IPS-NIHi7 (cell line): ENCODE measurements around the gene SART1.

Source experiments
- DNase-seq: peaks from one replicate; pipeline ENCODE4 v3.0.0; 2012; ENCODE audit warnings: mixed read lengths; ENCODE audit errors: extremely low spot score

SART1 gene, protein sequence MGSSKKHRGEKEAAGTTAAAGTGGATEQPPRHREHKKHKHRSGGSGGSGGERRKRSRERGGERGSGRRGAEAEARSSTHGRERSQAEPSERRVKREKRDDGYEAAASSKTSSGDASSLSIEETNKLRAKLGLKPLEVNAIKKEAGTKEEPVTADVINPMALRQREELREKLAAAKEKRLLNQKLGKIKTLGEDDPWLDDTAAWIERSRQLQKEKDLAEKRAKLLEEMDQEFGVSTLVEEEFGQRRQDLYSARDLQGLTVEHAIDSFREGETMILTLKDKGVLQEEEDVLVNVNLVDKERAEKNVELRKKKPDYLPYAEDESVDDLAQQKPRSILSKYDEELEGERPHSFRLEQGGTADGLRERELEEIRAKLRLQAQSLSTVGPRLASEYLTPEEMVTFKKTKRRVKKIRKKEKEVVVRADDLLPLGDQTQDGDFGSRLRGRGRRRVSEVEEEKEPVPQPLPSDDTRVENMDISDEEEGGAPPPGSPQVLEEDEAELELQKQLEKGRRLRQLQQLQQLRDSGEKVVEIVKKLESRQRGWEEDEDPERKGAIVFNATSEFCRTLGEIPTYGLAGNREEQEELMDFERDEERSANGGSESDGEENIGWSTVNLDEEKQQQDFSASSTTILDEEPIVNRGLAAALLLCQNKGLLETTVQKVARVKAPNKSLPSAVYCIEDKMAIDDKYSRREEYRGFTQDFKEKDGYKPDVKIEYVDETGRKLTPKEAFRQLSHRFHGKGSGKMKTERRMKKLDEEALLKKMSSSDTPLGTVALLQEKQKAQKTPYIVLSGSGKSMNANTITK

DNA sequence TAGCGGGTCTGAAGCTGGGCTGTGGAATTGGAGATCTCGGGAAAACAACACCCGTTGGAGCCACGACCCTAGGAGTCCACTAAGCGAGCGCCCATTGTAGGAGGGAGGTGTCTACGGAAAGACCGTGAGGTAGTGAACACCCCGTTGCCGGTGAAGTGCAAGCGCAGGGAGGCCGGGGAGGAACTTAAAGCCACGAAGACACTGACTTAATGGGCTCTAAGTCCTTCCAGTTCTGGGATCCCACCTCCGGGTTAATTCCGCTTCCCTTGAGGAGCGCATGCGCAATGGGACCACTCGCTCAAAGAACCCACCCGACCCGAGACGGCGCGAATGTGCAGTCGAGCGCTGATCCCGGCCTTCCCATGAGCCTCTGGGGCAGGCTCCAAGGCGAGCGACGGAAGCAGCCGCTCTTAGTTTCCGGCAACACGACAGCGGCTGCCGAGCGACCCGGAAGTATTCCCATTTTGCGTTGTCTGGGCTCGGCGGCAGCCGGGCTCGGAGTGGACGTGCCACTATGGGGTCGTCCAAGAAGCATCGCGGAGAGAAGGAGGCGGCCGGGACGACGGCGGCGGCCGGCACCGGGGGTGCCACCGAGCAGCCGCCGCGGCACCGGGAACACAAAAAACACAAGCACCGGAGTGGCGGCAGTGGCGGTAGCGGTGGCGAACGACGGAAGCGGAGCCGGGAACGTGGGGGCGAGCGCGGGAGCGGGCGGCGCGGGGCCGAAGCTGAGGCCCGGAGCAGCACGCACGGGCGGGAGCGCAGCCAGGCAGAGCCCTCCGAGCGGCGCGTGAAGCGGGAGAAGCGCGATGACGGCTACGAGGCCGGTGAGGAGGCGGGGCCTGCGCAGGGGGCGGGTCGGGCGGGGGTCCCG, at the start of gene SART1:
TSS of gene SART1 (plus strand) at position 468 of the 874 bp plus-strand sequence. CDS start at position 515, 47 bp downstream.
- peak; percentile 100 for DNase-seq

DNA sequence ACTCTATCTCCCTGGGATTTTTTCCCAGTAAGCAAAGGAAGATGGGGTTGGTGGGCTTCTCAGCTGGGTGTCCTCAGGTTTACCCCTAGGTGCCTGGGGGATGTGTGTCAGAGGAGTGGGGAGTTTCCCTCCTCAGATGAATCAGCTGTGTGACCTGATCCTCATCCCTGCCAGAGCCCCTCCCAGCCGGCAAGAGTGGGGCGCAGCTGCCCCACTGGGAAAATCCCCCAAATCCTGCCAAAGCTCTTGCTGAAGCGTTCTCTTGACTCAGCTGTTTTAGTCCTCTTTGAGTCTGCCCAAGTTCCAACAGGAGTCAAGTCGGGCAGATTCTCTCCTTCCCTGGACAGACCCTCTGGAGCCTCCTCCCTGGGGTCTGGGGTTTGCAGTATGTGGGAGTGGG, 48.7 kb upstream of the SART1 start:
- DNase-seq = peak; percentile 5

DNA sequence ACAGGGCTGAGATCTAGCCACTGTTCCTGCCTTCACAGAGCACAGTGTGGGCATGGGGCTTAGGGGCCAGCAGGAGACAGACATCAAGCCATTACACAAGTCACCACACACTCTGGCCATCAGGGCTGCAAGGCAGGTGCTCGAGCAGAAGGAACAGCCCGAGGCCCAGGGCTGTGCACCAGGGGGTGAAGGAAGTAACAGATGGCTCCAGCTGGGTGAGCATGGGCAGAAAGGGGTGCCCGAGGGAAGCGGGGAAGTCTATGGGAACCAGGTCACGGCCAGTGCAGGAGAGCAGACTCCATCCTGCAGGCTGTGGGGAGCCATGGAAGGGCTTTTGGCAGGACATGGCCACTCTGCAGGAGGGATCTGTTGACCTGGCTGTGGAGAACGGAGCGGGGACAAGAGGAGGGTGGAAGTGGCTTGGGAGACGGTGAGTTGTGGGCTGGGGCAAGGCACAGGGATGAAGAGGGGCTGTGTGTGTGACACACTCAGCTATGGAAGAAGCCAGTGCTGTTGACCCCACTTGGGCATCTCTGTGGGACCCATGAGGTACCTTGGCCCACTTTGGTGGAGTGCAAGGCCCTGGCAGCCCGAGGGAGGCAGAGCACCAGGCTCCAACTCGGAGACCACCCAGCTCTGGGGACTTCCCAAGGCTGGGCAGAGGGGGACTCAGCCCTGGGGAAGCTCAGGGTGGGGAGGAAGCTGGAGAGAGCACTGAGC, 46.3 kb upstream of the SART1 start:
- DNase-seq = no peak

DNA sequence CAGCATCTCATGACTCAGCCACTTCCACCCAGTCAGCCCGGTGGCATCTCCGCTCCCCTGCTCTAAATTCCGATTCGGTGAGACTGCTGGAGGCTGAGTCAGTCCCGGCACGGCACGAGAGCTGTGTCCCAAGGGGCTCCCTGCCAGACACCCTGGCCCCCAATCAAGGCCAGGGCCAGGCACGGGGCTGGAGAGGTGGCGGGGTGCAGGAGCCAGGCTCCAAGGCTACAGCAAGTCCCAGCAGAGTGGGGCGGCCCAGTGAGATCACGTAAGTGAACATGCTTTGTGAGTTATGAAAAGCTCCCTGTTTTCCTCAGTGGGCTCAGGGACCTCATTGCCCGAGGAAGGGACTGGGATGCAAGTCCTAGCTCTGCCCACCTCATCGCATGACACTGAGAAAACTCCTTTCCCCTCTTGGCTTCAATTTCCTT, 45.7 kb upstream of the SART1 start:
- peak; percentile 68 for DNase-seq

DNA sequence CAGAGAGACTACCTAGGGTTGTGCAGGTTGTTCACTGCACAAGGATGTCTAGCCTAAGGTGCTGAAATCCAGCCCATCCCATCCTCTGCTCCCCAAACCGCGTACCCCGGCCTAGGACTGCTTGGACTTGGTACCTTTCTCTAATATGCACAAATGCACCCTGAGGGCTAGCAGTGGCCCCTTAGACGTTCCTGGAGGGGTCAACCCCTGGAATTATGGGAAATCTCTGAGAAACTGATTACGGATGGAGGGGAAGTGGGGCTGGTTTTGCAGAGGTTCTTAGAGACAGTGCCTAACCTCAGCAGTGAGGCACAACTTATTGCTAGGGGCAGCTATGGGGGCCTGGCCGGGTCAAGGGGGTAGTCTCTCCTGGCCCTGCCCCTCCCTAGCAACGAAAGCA, 45.1 kb upstream of the SART1 start:
- no peak for DNase-seq

DNA sequence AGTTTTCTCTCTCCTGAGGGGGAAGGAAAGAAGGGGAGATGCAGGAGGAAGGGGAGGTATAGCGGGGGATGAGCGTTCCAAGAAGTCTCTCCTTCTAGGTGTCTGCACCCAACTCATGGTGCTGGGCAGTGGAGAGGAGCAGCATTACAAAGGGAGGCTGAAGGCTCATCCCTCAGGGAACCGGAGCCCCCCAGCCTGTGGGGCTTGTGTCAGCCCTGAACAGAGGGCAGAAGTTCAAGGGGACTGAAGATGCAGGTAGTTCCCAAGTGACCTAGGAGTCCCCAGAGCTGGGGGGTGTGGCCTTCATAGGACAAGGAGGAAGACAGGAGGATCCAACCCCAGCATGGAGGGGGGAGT, 44.5 kb upstream of the SART1 start:
- DNase-seq = no peak

DNA sequence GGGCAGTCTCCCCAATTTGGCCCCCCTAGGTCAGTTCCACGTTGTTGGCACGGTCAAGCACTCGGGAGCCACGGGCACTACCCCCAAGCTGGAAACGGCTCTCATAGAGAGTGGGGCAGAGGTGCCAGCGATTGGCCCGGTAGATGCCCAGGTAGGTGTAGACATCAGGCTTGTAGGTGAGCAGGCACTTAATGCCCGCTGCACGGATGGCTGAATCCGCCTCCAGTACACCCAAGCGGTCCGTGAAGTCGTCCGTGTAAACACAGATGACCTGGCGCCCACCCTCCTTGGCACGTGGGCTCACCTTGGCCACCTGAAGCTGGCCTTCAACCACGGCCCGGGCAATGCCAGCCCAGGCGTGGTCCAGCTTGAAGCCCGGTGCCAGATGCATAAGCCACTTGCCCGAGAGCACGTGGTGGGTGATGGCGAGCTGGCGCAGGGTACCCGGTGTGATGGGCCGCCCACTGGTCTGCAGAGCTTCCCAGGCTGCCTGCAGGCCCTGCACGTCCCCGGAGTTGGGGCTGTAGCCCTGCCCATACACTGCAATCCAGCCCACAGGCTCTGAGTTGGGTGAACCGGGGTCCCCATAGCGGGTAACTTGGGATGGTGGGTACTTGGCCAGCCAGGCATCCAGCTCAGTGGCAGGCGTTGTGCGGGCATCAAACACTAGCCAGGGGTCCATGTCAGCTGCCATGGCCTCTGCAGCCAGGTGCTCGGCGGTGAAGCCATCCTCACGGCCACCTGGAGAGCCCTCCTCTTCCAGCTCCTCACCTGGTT, 43.9 kb upstream of the SART1 start:
- peak; percentile 2 for DNase-seq

DNA sequence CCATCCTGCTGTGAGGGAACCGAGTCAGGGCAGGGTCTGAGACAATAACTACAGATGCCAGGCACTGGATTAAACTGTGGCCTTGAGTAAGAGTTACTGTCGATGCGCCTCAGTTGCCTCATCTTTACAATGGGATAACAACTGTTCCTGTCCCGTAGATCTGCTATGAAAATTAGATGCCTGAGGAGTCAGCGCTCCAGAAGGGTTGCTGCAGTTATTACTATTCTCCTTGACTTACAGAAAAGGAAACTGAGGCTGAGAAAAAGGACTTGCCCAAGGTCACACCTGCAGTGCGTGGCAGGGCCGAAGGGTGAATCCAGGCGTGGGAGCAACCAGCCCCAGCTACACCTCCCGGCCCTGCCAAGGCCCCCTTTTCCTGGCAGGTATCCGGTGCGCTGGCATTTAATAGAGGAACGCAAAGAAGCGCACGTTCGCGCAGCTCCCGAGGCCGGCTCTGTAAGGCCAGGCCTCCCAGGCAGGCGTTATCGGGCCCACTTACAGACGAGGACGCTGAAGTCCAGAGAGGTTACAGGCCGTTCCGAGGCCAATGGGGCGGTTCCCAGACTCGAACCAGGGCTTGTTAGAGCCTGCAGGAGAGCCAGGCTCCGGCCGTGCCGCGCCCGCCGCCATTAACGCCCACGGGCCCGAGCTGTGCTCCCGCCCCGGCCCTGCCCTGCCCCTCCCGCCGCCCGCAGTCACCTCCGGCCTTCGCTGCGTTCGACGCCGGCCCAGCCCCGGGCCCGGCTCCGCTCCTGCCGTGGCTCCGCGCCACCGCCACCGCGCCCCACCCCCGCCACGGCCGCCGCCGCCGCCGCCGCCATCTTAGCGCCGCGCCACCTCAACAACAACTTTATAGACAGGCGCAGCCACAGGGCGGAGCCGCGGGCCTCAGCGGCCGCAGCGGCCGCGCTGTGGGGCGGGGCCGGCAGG, 43.1 kb upstream of the SART1 start, which contains the start of gene C11orf68:
TSS of gene C11orf68 (minus strand) at position 852 of the 930 bp plus-strand sequence. CDS start at position 821, 31 bp downstream.
- no peak for DNase-seq

DNA sequence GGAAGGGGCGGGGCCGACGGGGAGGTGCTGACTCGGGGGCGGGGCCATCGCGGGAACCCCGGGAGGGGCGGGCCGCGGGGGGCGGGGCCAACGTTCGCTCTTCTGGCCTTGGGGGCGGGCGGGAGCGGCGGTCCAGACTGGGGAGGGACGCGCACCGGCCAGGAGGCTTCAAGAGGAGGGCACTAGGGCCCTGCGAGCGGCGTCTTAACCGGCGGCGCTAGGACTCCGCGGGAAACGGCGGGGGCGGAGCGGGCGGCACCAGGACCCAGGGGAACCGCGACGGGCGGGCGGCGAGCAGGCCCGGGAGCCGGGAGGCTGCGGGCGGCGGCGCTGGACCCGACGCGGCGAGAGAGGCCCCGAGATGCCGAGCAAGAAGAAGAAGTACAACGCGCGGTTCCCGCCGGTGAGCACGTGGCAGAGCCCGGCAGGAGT, 42.4 kb upstream of the SART1 start, which contains the start of gene DRAP1:
TSS of gene DRAP1 (plus strand) at position 286 of the 432 bp plus-strand sequence. CDS start at position 362, 76 bp downstream.
- DNase-seq = peak; percentile 97

DNA sequence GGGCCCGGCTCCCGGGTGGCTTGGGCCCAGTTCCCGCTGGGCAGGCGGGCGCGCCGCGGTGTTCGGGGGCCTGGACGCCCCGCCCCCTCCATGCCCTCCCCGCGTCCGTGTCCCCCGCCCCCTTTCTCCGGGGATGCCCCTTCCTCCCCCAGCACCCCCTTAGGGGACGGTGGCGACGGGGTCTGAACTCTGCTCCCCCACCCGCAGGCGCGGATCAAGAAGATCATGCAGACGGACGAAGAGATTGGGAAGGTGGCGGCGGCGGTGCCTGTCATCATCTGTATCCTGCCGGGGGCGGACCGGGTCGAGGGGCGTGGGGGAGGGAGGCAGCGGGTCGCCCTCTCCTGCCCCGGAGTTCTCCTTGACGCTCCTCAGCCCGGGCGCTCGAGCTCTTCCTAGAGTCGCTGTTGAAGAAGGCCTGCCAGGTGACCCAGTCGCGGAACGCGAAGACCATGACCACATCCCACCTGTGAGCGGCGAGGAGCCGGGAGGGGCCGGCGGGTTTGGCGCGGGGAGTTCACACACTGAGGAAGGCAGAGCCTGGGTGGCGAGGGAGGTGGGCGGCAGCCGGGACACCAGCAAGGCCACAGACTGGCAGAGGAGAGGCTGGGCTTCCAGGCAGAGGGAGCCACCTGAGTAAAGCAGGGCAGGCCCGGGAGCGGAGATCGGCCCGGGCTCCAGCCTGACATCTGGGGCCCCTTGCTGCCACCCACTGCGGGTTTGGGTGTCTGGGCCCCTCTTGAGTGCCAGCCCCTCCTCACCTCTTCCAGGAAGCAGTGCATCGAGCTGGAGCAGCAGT, 41.8 kb upstream of the SART1 start:
- DNase-seq = peak; percentile 62

DNA sequence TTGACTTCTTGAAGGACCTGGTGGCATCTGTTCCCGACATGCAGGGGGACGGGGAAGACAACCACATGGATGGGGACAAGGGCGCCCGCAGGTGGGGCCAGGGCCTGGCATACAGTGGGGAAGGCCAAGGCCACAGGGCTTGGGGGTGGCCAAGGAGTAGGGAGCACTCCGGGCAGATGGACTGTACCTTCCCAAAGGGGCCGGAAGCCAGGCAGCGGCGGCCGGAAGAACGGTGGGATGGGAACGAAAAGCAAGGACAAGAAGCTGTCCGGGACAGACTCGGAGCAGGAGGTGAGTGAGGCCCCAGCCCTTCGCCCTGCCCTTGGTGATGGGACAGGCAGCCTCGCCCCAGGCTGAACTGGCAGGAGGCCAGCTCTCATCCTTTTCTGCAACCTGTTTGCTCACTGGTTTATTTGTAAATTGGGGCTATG, 41.1 kb upstream of the SART1 start:
- no peak for DNase-seq

DNA sequence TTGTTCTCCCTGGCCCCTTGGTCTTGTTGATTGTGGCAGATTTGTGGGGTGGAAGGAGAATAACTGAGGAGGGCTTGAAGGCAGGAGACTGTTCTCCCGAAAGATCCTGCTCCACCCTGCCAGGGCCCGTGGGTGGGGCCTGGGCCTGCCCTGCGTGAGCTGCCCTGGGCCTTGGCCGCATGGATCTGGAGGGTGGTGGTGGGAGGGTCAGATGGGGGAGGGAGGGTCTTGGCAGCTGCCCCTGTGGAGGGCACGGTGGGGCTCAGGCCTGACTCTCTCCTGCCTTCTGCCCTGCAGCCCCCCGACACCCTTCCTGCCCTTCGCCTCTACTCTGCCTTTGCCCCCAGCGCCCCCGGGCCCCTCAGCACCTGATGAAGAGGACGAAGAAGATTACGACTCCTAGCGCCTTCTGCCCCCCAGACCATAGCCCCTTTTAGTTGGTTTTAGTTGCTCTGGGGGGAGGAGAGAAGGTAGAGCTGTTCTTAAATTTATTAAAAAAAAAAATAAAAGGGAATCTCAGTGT, 40.4 kb upstream of the SART1 start:
- DNase-seq = no peak

DNA sequence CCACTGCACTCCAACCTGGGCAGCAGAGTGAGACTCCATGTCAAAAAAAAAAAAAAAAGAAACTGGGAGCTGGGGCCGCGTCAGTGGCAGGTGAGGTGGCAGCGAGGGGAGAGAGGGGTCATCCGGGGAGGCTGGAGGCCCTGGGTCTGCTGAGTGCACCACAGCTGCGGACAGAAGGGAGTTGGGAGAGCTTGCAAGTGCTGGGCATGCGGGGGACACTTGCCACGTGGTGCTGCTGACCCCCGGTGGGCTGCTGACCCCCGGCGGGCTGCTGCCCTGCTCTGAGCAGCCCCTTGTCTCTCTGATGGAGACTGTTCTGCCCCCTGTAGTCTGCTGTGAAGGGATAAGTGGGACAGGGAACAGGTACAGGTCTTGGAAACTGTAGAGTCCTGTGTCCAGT, 39.7 kb upstream of the SART1 start:
- DNase-seq = no peak

DNA sequence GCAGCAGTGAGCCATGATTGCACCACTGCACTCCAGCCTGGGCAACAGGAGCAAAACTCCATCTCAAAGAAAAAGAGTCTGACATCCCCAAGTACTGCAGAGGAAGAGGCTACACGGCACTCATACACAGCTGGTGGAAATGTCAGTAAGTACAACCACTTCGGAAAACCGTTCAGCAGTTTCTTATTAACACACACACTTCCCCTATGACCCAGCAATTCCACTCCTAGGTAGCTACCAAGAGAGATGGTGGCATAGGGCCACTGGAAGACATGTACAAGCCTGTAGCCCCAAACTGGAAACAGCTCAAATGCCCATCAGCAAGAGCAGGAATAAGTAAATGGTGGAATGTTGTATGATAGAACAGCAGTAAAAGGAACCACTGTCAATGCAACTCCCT, 39.0 kb upstream of the SART1 start:
- DNase-seq = no peak

DNA sequence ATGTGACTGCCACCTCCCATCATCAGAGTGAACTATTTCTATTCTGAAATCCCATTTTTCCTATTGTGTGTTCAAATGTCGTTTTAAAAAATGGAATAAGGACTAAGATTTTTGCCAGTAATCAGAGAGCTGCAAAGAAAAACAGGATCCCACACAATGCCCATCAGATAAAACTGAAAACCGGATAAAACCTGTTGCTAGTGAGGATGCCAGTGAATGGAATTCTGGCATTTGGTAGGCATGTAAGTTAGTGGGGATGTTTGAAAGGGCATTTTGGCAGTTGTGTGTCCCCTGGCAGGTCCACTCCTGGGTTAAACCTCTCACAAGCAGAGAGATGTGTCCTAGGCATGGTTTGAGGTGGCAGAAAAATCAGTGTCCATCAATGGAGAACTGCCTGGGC, 36.1 kb upstream of the SART1 start:
- DNase-seq = no peak

DNA sequence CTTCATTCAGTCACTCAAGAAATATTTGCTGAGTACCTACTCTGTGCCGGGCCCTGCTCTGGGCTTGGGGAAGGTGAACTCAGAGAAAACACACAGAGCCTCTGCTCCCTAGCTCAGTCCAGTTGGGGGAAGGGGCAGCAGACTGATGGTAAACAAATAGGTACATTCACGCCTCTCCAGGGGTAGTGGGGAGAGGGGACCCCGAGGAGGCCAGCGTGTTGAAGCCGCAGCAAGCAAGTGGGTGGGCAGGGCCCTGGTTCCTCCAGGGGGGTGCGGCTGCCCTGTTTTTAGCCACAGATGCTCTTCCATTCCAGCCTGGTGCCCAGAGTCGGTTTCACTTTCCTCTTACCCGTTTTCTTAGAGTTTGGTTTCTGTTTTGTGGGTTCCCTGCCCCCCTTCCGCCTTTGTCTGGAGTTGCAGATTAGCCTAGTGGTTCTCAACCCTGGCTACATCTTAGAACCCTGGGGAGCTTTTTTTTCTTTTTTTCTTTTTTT, 33.6 kb upstream of the SART1 start:
- peak; percentile 9 for DNase-seq

DNA sequence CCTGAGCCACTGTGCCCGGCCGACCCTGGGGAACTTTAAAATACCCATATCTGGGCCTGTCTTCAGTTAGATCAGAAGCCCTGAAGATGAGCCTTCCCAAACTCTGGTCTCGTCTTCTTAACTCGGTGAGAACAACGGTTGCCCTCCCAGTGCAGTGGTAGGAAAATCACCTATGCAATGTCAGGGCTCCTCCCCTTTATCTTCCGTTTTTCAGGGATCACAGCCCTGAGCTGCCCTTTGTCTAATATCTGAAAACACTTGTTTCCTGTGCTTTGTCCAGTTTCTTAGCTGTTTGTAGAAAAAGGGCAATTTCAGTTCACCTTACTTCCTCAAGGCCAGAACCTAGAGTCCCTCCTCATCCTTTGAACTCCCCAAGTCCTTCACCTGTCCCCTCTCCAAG, 32.9 kb upstream of the SART1 start:
- DNase-seq = peak; percentile 5
